HUES6 (cell line): ENCODE results near the gene DDX42.

Source experiments
- H3K27ac ChIP-seq: 2 replicates; pipeline ENCODE4 v1.7.0; 2013; ENCODE audit warnings: low read depth, mild to moderate bottlenecking, low read length, inconsistent platforms
- H3K27me3 ChIP-seq: 2 replicates; pipeline ENCODE4 v1.6.1; 2013; ENCODE audit warnings: low read length; ENCODE audit not compliant: control insufficient read depth, insufficient read depth
- H3K36me3 ChIP-seq: 2 replicates; pipeline ENCODE4 v1.6.1; 2013; ENCODE audit warnings: low read length; ENCODE audit not compliant: control insufficient read depth, insufficient read depth
- H3K4me1 ChIP-seq: 2 replicates; pipeline ENCODE4 v1.6.1; 2013; ENCODE audit warnings: low read length; ENCODE audit not compliant: control insufficient read depth, insufficient read depth
- H3K4me3 ChIP-seq: 2 replicates; pipeline ENCODE4 v1.5.1; 2013; ENCODE audit warnings: low read depth, low read length
- H3K9ac ChIP-seq: one replicate; pipeline ENCODE4 v1.6.1; 2013; ENCODE audit warnings: mild to moderate bottlenecking, low read length
- H3K9me3 ChIP-seq: 2 replicates; pipeline ENCODE4 v1.6.1; 2013; ENCODE audit warnings: low read depth, low read length; ENCODE audit not compliant: control insufficient read depth, insufficient read depth

The DDX42 gene

GRCh38 chr17:63823659-63824331, 49.8 kb downstream of the DDX42 start:
- Histone ChIP-seq H3K27me3 (no peaks in the 10 kb centered on the region), H3K4me1 (no peaks in the 10 kb centered on the region), H3K9me3 (no peaks in the 10 kb centered on the region), H3K27ac (no peak overlapping the region), H3K36me3 (peaks cover 78% of the 10 kb centered on the region), H3K4me3 (no peak overlapping the region), H3K9ac (no peak overlapping the region)

GRCh38 chr17:63824362-63824761, 50.4 kb downstream of the DDX42 start:
- H3K4me1 ChIP-seq, result no peaks in the 10 kb centered on the region

GRCh38 chr17:63826468-63827001, 52.6 kb downstream of the DDX42 start:
- no peaks in the 10 kb centered on the region for H3K9me3 ChIP-seq
- peak overlapping the region; percentile 86 for H3K4me3 ChIP-seq
- H3K36me3 ChIP-seq, result peaks cover 78% of the 10 kb centered on the region
- peak overlapping the region; percentile 97; the same call in 1 of the 2 replicates for H3K27ac ChIP-seq
- H3K27me3 ChIP-seq, result no peaks in the 10 kb centered on the region
- peak overlapping the region; percentile 95 for H3K9ac ChIP-seq
- no peaks in the 10 kb centered on the region for H3K4me1 ChIP-seq

More at GRCh38 chr17:63824362-63824761, 50.4 kb downstream of the DDX42 start:
- Histone ChIP-seq H3K9ac (no peak overlapping the region), H3K9me3 (no peaks in the 10 kb centered on the region), H3K36me3 (peaks cover 78% of the 10 kb centered on the region), H3K27ac (no peak overlapping the region), H3K4me3 (no peak overlapping the region), H3K27me3 (no peaks in the 10 kb centered on the region)

- Histone ChIP-seq H3K36me3 (peaks cover 78% of the 10 kb centered on the region), H3K27me3 (no peaks in the 10 kb centered on the region), H3K27ac (peak within 1 kb of the TSS; percentile 97), H3K4me1 (no peaks in the 10 kb centered on the region), H3K9ac (peak within 1 kb of the TSS; percentile 95), H3K4me3 (peak within 1 kb of the TSS; percentile 86), H3K9me3 (no peaks in the 10 kb centered on the region)
Observed at GRCh38 chr17:63827002-63827800, 53.2 kb downstream of the DDX42 start, which contains the start of the genes FTSJ3 and PSMC5. Gene FTSJ3 (minus strand): TSS chr17:63827663. CDS start chr17:63826902, 761 bp downstream. Gene PSMC5 (plus strand): TSS chr17:63827431. CDS start chr17:63827491, 60 bp downstream.

GRCh38 chr17:63827801-63828221, 53.8 kb downstream of the DDX42 start:
- Histone ChIP-seq H3K27ac (peak overlapping the region; percentile 97), H3K36me3 (peaks cover 78% of the 10 kb centered on the region), H3K9ac (peak overlapping the region; percentile 95), H3K9me3 (no peaks in the 10 kb centered on the region), H3K27me3 (no peaks in the 10 kb centered on the region), H3K4me3 (peak overlapping the region; percentile 86), H3K4me1 (no peaks in the 10 kb centered on the region)

GRCh38 chr17:63828936-63829335, 55.0 kb downstream of the DDX42 start:
- H3K36me3 ChIP-seq, result peaks cover 80% of the 10 kb centered on the region
- H3K27ac ChIP-seq, result no peak overlapping the region
- H3K4me3 ChIP-seq, result peak overlapping the region; percentile 86; the same call in 1 of the 2 replicates
- H3K4me1 ChIP-seq, result no peaks in the 10 kb centered on the region
- no peaks in the 10 kb centered on the region for H3K9me3 ChIP-seq
- no peaks in the 10 kb centered on the region for H3K27me3 ChIP-seq
- no peak overlapping the region for H3K9ac ChIP-seq

GRCh38 chr17:63830278-63830677, 56.3 kb downstream of the DDX42 start:
- H3K4me1 ChIP-seq, result no peaks in the 10 kb centered on the region
- no peak overlapping the region for H3K9ac ChIP-seq
- no peak overlapping the region for H3K27ac ChIP-seq
- no peak overlapping the region for H3K4me3 ChIP-seq
- no peaks in the 10 kb centered on the region for H3K9me3 ChIP-seq
- H3K36me3 ChIP-seq, result peaks cover 77% of the 10 kb centered on the region
- no peaks in the 10 kb centered on the region for H3K27me3 ChIP-seq

- no peak overlapping the region for H3K9ac ChIP-seq
- H3K4me3 ChIP-seq, result no peak overlapping the region
- H3K27me3 ChIP-seq, result no peaks in the 10 kb centered on the region
- H3K27ac ChIP-seq, result no peak overlapping the region
- no peaks in the 10 kb centered on the region for H3K9me3 ChIP-seq
- peaks cover 76% of the 10 kb centered on the region for H3K36me3 ChIP-seq
- no peaks in the 10 kb centered on the region for H3K4me1 ChIP-seq
Observed at GRCh38 chr17:63830904-63831491, 57.0 kb downstream of the DDX42 start.

- Histone ChIP-seq H3K27ac (no peak overlapping the region), H3K9ac (no peak overlapping the region), H3K4me3 (no peak overlapping the region), H3K9me3 (no peaks in the 10 kb centered on the region), H3K27me3 (no peaks in the 10 kb centered on the region), H3K4me1 (no peaks in the 10 kb centered on the region), H3K36me3 (peaks cover 78% of the 10 kb centered on the region)
Observed at GRCh38 chr17:63831505-63831904, 57.5 kb downstream of the DDX42 start.

- no peaks in the 10 kb centered on the region for H3K4me1 ChIP-seq
- H3K4me3 ChIP-seq, result no peak overlapping the region
- H3K36me3 ChIP-seq, result peaks cover 83% of the 10 kb centered on the region
- H3K27me3 ChIP-seq, result no peaks in the 10 kb centered on the region
- H3K9me3 ChIP-seq, result no peaks in the 10 kb centered on the region
- H3K9ac ChIP-seq, result no peak overlapping the region
- H3K27ac ChIP-seq, result no peak overlapping the region
Observed at GRCh38 chr17:63832014-63832413, 58.0 kb downstream of the DDX42 start.
